H1 (cell line): ENCODE measurements around the gene DPEP2NB.
"Not testable (repeated sequence)": the region's sequence is repeated elsewhere in the genome, so short reads cannot be mapped to it uniquely, and the experiment has no call there.

ENCODE experiments used
- CEBPB ChIP-seq: IDR thresholded peaks from 2 replicates; pipeline ENCODE4 v1.6.1; 2012; ENCODE audit warnings: low read depth, low read length
- CREB1 ChIP-seq: IDR thresholded peaks from 2 replicates; pipeline ENCODE4 v1.6.1; 2012; ENCODE audit warnings: inconsistent platforms
- CTCF ChIP-seq, 3 experiments: IDR thresholded peaks; 1 replicate in 2 of 3; 2 replicates in 1 of 3; pipeline versions ENCODE4 v1.5.1 to v1.6.1; 2011; ENCODE audit warnings: low read length in 3 of 3, mild to moderate bottlenecking in 3 of 3, inconsistent platforms in 2 of 3, low read depth in 1 of 3, moderate library complexity in 1 of 3; ENCODE audit not compliant: insufficient read depth in 1 of 3; ENCODE audit errors: control extremely low read depth in 1 of 3
- HDAC6 ChIP-seq: IDR thresholded peaks from one replicate; pipeline ENCODE4 v1.7.1; 2012; ENCODE audit warnings: low read depth, mild to moderate bottlenecking, inconsistent platforms, low read length, moderate library complexity
- KDM1A ChIP-seq: fragments of 200-600, 300-600 bp; sonication (generic); IDR thresholded peaks from 2 replicates; pipeline ENCODE4 v1.7.1; 2016; ENCODE audit warnings: mild to moderate bottlenecking, low read length, borderline replicate concordance
- NANOG ChIP-seq: IDR thresholded peaks from 2 replicates; pipeline ENCODE4 v1.6.1; 2011; ENCODE audit warnings: low read length, low read depth, mild to moderate bottlenecking, inconsistent platforms; ENCODE audit not compliant: insufficient read depth, poor library complexity, severe bottlenecking
- POLR2A ChIP-seq, 2 experiments: IDR thresholded peaks; 1 replicate in 1 of 2; 2 replicates in 1 of 2; pipeline ENCODE4 v1.6.1; 2011; ENCODE audit warnings: low read depth in 2 of 2, low read length in 2 of 2, mild to moderate bottlenecking in 2 of 2; ENCODE audit errors: control extremely low read depth in 1 of 2
- RXRA ChIP-seq: IDR thresholded peaks from 2 replicates; pipeline ENCODE4 v1.6.1; 2011; ENCODE audit warnings: low read depth, mild to moderate bottlenecking, low read length, moderate library complexity; ENCODE audit not compliant: insufficient read depth
- USF2 ChIP-seq: IDR thresholded peaks from 2 replicates; pipeline ENCODE4 v1.6.1; 2011; ENCODE audit warnings: low read length, improper control_type of control experiment

- TF ChIP-seq USF2; HDAC6; CEBPB; CREB1; NANOG; RXRA; CTCF (IDR thresholded peaks at IDR 0.05; ENCODE audit: control extremely low read depth in 1 of 3, insufficient read depth in 1 of 3, low read depth in 1 of 3, low read length in 3 of 3); POLR2A (IDR thresholded peaks at IDR 0.05; ENCODE audit: control extremely low read depth in 1 of 2, low read depth in 2 of 2, low read length in 2 of 2); KDM1A: not testable (repeated sequence)
Observed at GRCh38 chr16:67972285-67972684, 43.4 kb downstream of the DPEP2NB start.
